Activated CD4-positive, alpha-beta T cell treated with anti-CD3 and anti-CD28 coated beads for 36 hours (primary cell): ENCODE measurements around the gene CDH5. TPM values are rescaled to one million over a fixed set of nuclear protein-coding genes. Genes with fewer than 3 reads are reported as not detected.
"Not testable (repeated sequence)": the region's sequence is repeated elsewhere in the genome, so short reads cannot be mapped to it uniquely, and the experiment has no call there.

Source experiments
- ATAC-seq: fragments of 200-7000 bp; cut with Tn5 transposase; one replicate; pipeline ENCODE4 v1.10.0; 2021; ENCODE audit warnings: mild to moderate bottlenecking, moderate library complexity
- CTCF ChIA-PET: fragments of 350-600 bp; sonication (Branson Sonifier 250); formaldehyde crosslinking; loops from one replicate; lab custom pipeline; 2021; ENCODE audit warnings: antibody characterized with exemption; lab: Charles Lee
- POLR2A ChIA-PET: fragments of 350-600 bp; sonication (Branson Sonifier 250); formaldehyde crosslinking; loops from one replicate; lab custom pipeline; 2021; ENCODE audit warnings: antibody characterized with exemption, inconsistent platforms; lab: Charles Lee
- DNase-seq: peaks from one replicate; pipeline ENCODE4 v3.0.0-alpha.2; 2020
- H3K27ac Mint-ChIP-seq: one replicate; pipeline ENCODE4 v1.8.0; 2021; ENCODE audit warnings: mixed read lengths
- H3K27me3 Mint-ChIP-seq: one replicate; pipeline ENCODE4 v1.8.0; 2021; ENCODE audit warnings: mixed read lengths
- H3K36me3 Mint-ChIP-seq: one replicate; pipeline ENCODE4 v1.8.0; 2021; ENCODE audit warnings: low read depth, mixed read lengths
- H3K4me1 Mint-ChIP-seq: one replicate; pipeline ENCODE4 v1.8.0; 2021; ENCODE audit warnings: mixed read lengths
- H3K4me3 Mint-ChIP-seq: one replicate; pipeline ENCODE4 v1.8.0; 2021; ENCODE audit warnings: mild to moderate bottlenecking, moderate library complexity, mixed read lengths
- H3K9me3 Mint-ChIP-seq: one replicate; pipeline ENCODE4 v1.8.0; 2021; ENCODE audit warnings: low read depth, mixed read lengths
- intact Hi-C, 2 experiments: fragments of 100-400 bp; cut with DNase I in 1 of 2; cut with micrococcal nuclease in 1 of 2; formaldehyde crosslinking; loops; one replicate each; pipeline versions ENCODE4 v1.14.2 to v1.15.1; 2022 to 2024; cut with DNase I, micrococcal nuclease
- total RNA-seq, 2 experiments: library from RNA; stranded (reverse); gene quantifications; one replicate each; pipeline ENCODE4 v1.2.3, GENCODE V29; 2021

The CDH5 gene
- total RNA-seq, 2 experiments from 2014 or later = not detected

DNA sequence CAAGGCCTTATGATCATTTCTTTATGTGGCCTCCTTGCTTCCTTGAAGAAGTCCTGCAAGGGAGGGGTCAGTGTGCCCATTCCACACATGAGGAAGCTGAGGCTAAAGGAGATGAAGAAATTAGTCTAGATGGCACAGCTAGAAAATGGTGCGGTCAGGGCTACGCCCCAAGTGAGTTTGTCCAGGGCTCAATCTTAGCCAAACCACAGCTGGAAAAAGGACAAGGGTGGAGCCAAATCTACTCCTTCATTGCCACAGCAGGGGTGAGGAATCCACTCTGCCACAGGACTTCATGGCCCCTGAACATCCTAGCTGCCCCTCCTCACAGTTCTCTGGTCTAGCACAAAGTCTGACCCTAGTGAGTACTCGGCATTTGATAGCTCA lies 76.8 kb downstream of the CDH5 start:
- CTCF ChIA-PET = interaction anchor here (0.5 to 2.4 kb wide), 4 partner anchors 8 to 85 kb away, joined by 3 to 7 read pairs (median 4); no protein-coding TSS in a partner anchor
- Mint-ChIP-seq H3K36me3 (no peaks in the 10 kb centered on the region), H3K27ac (no peak overlapping the region), H3K27me3 (peaks cover 11% of the 10 kb centered on the region), H3K9me3 (no peaks in the 10 kb centered on the region), H3K4me3 (no peak overlapping the region), H3K4me1 (no peaks in the 10 kb centered on the region)
- POLR2A ChIA-PET = no interaction called here
- ATAC-seq = no peak
- no peak for DNase-seq
- intact Hi-C loops = no loop called here

GRCh38 chr16:66444049-66444481 lies 77.6 kb downstream of the CDH5 start:
- intact Hi-C loops = no loop called here
- H3K4me3 Mint-ChIP-seq = no peak overlapping the region
- ATAC-seq (no peak), DNase-seq (no peak)
- H3K27me3 Mint-ChIP-seq = peaks cover 11% of the 10 kb centered on the region
- ChIA-PET CTCF (interaction anchor here (0.5 to 2.4 kb wide), 3 partner anchors 9 to 86 kb away, joined by 3 to 7 read pairs (median 4); no protein-coding TSS in a partner anchor), POLR2A (no interaction called here)
- H3K9me3 Mint-ChIP-seq = no peaks in the 10 kb centered on the region
- no peaks in the 10 kb centered on the region for H3K4me1 Mint-ChIP-seq
- H3K36me3 Mint-ChIP-seq = no peaks in the 10 kb centered on the region
- H3K27ac Mint-ChIP-seq = no peak overlapping the region

DNA sequence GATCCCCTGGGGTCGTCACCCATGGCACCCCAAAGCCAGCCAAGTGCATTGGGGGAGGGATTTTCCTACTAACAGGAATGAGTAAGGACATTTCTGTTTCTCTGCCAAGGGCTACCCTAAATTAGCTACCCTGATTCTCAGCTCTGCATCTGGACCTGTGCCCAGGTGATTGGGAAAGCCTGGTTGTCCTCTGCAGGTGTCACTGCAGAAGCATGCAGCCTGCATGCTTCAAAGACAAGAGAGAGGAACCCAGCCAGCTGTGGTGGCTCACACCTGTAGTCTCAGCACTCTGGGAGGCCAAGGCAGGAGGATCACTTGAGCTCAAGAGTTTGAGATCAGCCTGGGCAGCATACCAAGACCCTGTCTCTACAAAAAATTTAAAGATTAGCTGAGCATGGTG lies 80.2 kb downstream of the CDH5 start:
- no peaks in the 10 kb centered on the region for H3K36me3 Mint-ChIP-seq
- POLR2A ChIA-PET = no interaction called here
- H3K4me1 Mint-ChIP-seq = no peaks in the 10 kb centered on the region
- peaks cover 5% of the 10 kb centered on the region for H3K27me3 Mint-ChIP-seq
- no peak overlapping the region for H3K27ac Mint-ChIP-seq
- CTCF ChIA-PET = no interaction called here
- intact Hi-C loops = no loop called here
- H3K4me3 Mint-ChIP-seq = no peak overlapping the region
- DNase-seq (no peak), ATAC-seq (no peak)
- no peaks in the 10 kb centered on the region for H3K9me3 Mint-ChIP-seq

GRCh38 chr16:66447491-66447890 lies 81.0 kb downstream of the CDH5 start:
- Mint-ChIP-seq H3K27me3 (peaks cover 5% of the 10 kb centered on the region), H3K27ac (no peak overlapping the region), H3K36me3 (no peaks in the 10 kb centered on the region), H3K4me3 (no peak overlapping the region), H3K4me1 (no peaks in the 10 kb centered on the region), H3K9me3 (no peaks in the 10 kb centered on the region)
- DNase-seq (no peak), ATAC-seq (no peak)
- ChIA-PET POLR2A (no interaction called here), CTCF (no interaction called here)
- intact Hi-C loops = no loop called here

- no peak overlapping the region for H3K27ac Mint-ChIP-seq
- ChIA-PET CTCF (interaction anchor here (1.0 to 1.6 kb wide), 4 partner anchors 11 to 46 kb away, joined by 3 read pairs; no protein-coding TSS in a partner anchor), POLR2A (no interaction called here)
- ATAC-seq (no peak), DNase-seq (no peak)
- H3K4me1 Mint-ChIP-seq = no peaks in the 10 kb centered on the region
- no peaks in the 10 kb centered on the region for H3K9me3 Mint-ChIP-seq
- intact Hi-C loops = no loop called here
- H3K27me3 Mint-ChIP-seq = no peaks in the 10 kb centered on the region
- no peak overlapping the region for H3K4me3 Mint-ChIP-seq
- no peaks in the 10 kb centered on the region for H3K36me3 Mint-ChIP-seq
Observed at GRCh38 chr16:66451548-66451947, 85.1 kb downstream of the CDH5 start.

- intact Hi-C loops, H3K9me3 Mint-ChIP-seq, POLR2A ChIA-PET, H3K36me3 Mint-ChIP-seq, H3K27me3 Mint-ChIP-seq, ATAC-seq, H3K4me3 Mint-ChIP-seq, DNase-seq, H3K4me1 Mint-ChIP-seq, H3K27ac Mint-ChIP-seq: not testable (repeated sequence)
- CTCF ChIA-PET = interaction anchor here (1.1 kb wide), 2 partner anchors 22 to 24 kb away, joined by 3 read pairs; no protein-coding TSS in a partner anchor
Observed at GRCh38 chr16:66453230-66453629, 86.7 kb downstream of the CDH5 start.

Other genes starting within 250 kb of the CDH5 start
- gene BEAN1, start 60.6 kb downstream of the CDH5 start, total RNA-seq = not detected
- 1 to 10 TPM; 3.8 to 6.4 TPM for gene TK2, start 183.4 kb downstream of the CDH5 start, total RNA-seq
- gene CKLF, start 185.9 kb downstream of the CDH5 start, total RNA-seq = 100 to 1,000 TPM in 1 of 2 experiments, 10 to 100 TPM in 1; 93.5 to 122 TPM
- gene CMTM1, start 199.7 kb downstream of the CDH5 start, total RNA-seq = 10 to 100 TPM in 1 of 2 experiments, 1 to 10 TPM in 1; 6.4 to 11.8 TPM
- gene CMTM2, start 212.8 kb downstream of the CDH5 start, total RNA-seq = under 1 TPM in 1 of 2 experiments, not detected in 1; 0.51 TPM
- 10 to 100 TPM; 53.7 to 59.7 TPM for gene CMTM3, start 238.0 kb downstream of the CDH5 start, total RNA-seq